PC-3 (cell line): ENCODE results near the gene LEF1. TPM values are rescaled to one million over a fixed set of nuclear protein-coding genes. Genes with fewer than 3 reads are reported as not detected.

ENCODE experiments used
- ATAC-seq: fragments of 200-7000 bp; cut with Tn5 transposase; 2 replicates; pipeline ENCODE4 v1.9.1; 2020; ENCODE audit warnings: mild to moderate bottlenecking, moderate library complexity
- BruUV-seq: library from RNA; stranded (reverse); fragments of 400-500 nt; replicated peaks from 2 replicates; lab custom pipeline; 2021; lab: Mats Ljungman, UMichigan
- CTCF ChIA-PET: fragments of 300-600 bp; sonication (Branson Sonifier 250); formaldehyde crosslinking; loops from one replicate; lab custom pipeline; 2022; ENCODE audit warnings: antibody characterized with exemption; lab: Charles Lee
- POLR2A ChIA-PET: fragments of 300-600 bp; sonication (Branson Sonifier 250); formaldehyde crosslinking; loops from one replicate; lab custom pipeline; 2022; ENCODE audit warnings: antibody characterized with exemption; ENCODE audit not compliant: unreplicated experiment; lab: Charles Lee
- DNase-seq: peaks from one replicate; pipeline ENCODE4 v3.0.0-alpha.2; 2015
- H2AFZ ChIP-seq: fragments of 300-600 bp; sonication (generic); 2 replicates; pipeline ENCODE4 v1.6.0; 2016; ENCODE audit warnings: antibody characterized with exemption, low read length
- H3F3A ChIP-seq: fragments of 300-600 bp; sonication (generic); one replicate; pipeline ENCODE4 v1.6.0; 2017; ENCODE audit warnings: antibody characterized with exemption, low read length, control low read depth, mild to moderate bottlenecking; ENCODE audit not compliant: unreplicated experiment
- H3K27ac ChIP-seq: fragments of 300-600 bp; sonication (generic); 2 replicates; pipeline ENCODE4 v1.5.1; 2016; ENCODE audit warnings: mild to moderate bottlenecking, low read length
- H3K27me3 ChIP-seq: fragments of 300-600 bp; sonication (generic); 2 replicates; pipeline ENCODE4 v1.6.1; 2016; ENCODE audit warnings: low read length, mixed read lengths
- H3K36me3 ChIP-seq: fragments of 300-600 bp; sonication (generic); 2 replicates; pipeline ENCODE4 v1.6.1; 2016; ENCODE audit warnings: low read depth, mixed run types, low read length, mixed read lengths
- H3K4me1 ChIP-seq: fragments of 300-600 bp; sonication (generic); 2 replicates; pipeline ENCODE4 v1.5.1; 2016; ENCODE audit warnings: low read length; ENCODE audit not compliant: insufficient read depth
- H3K4me2 ChIP-seq: fragments of 300-600 bp; sonication (generic); 2 replicates; pipeline ENCODE4 v1.6.0; 2016; ENCODE audit warnings: low read length
- H3K4me3 ChIP-seq: fragments of 300-600 bp; sonication (generic); 2 replicates; pipeline ENCODE4 v1.5.1; 2016; ENCODE audit warnings: mild to moderate bottlenecking, low read length, mixed read lengths
- H3K79me2 ChIP-seq: fragments of 300-600 bp; sonication (generic); 2 replicates; pipeline ENCODE4 v1.6.1; 2017; ENCODE audit warnings: low read length, mixed read lengths
- H3K9ac ChIP-seq: fragments of 300-600 bp; sonication (generic); 2 replicates; pipeline ENCODE4 v1.6.0; 2016; ENCODE audit warnings: mild to moderate bottlenecking, low read length
- H3K9me2 ChIP-seq: fragments of 300-600 bp; sonication (generic); replicated peaks from 2 replicates; pipeline ENCODE4 v1.6.1; 2016; ENCODE audit warnings: mixed run types, low read length, mixed read lengths
- H3K9me3 ChIP-seq: fragments of 300-600 bp; sonication (generic); 2 replicates; pipeline ENCODE4 v1.6.1; 2016; ENCODE audit warnings: low read length, mixed read lengths
- H4K20me1 ChIP-seq: fragments of 300-600 bp; sonication (generic); 2 replicates; pipeline ENCODE4 v1.6.1; 2016; ENCODE audit warnings: low read length, mixed read lengths
- CTCF ChIP-seq: fragments of 300-600 bp; sonication (generic); conservative IDR thresholded peaks from 2 replicates; pipeline ENCODE4 v1.5.1; 2017; ENCODE audit warnings: antibody characterized with exemption, low read depth, mild to moderate bottlenecking, low read length
- EZH2 ChIP-seq: fragments of 300-600 bp; sonication (generic); IDR thresholded peaks from one replicate; pipeline ENCODE4 v1.6.1; 2017; ENCODE audit warnings: antibody characterized with exemption, mild to moderate bottlenecking, low read length; ENCODE audit not compliant: unreplicated experiment
- EZH2phosphoT487 ChIP-seq: fragments of 300-600 bp; sonication (generic); IDR thresholded peaks from 2 replicates; pipeline ENCODE4 v1.6.1; 2018; ENCODE audit warnings: mild to moderate bottlenecking, antibody characterized with exemption, low read length, borderline replicate concordance
- intact Hi-C: fragments of 100-400 bp; cut with micrococcal nuclease; formaldehyde crosslinking; loops from 2 replicates; pipeline ENCODE4 v1.9.0; 2023
- total RNA-seq: library from RNA; depleted of rRNA; stranded (reverse); fragments of >200 nt; gene quantifications from 2 replicates; pipeline ENCODE4 v1.2.3, GENCODE V29; 2014

Gene LEF1
- total RNA-seq, 1 experiment from 2014 or later, result 2.4 TPM

GRCh38 chr4:108058685-108059440 is 109.9 kb downstream of the LEF1 start:
- TF ChIP-seq EZH2phosphoT487 (no peak), EZH2 (no peak), CTCF (no peak)
- ATAC-seq, result peak; percentile 93
- Histone ChIP-seq H3K9ac (peak overlapping the region; percentile 32; the same call in 1 of the 2 replicates), H3F3A (no peaks in the 10 kb centered on the region), H3K4me2 (peak overlapping the region; percentile 45), H3K9me2 (no peaks in the 10 kb centered on the region), H3K27ac (peak overlapping the region; percentile 75), H3K4me3 (no peak overlapping the region), H3K36me3 (no peaks in the 10 kb centered on the region), H3K4me1 (peaks cover 16% of the 10 kb centered on the region), H3K27me3 (no peaks in the 10 kb centered on the region), H3K9me3 (no peaks in the 10 kb centered on the region), H2AFZ (no peak overlapping the region), H3K79me2 (no peaks in the 10 kb centered on the region), H4K20me1 (no peaks in the 10 kb centered on the region)
- DNase-seq, result peak; percentile 85
- intact Hi-C loops, result loop anchor here (2.0 kb wide), 1 partner anchor 60 kb away; no protein-coding TSS in a partner anchor
- BruUV-seq, result no TSS peak
- ChIA-PET CTCF (interaction anchor here (0.7 to 1.0 kb wide), 3 partner anchors 13 to 40 kb away, joined by 3 to 6 read pairs (median 5); no protein-coding TSS in a partner anchor), POLR2A (no interaction called here)

- intact Hi-C loops, result no loop called here
- DNase-seq, result no peak
- no peak overlapping the region for H3K4me3 ChIP-seq
- ATAC-seq, result no peak
- H2AFZ ChIP-seq, result no peak overlapping the region
- BruUV-seq, result no TSS peak
- no peaks in the 10 kb centered on the region for H3K9me2 ChIP-seq
- peaks cover 16% of the 10 kb centered on the region for H3K4me1 ChIP-seq
- H3K27ac ChIP-seq, result no peak overlapping the region
- no peak for TF ChIP-seq EZH2
- no peaks in the 10 kb centered on the region for H3K9me3 ChIP-seq
- ChIA-PET CTCF (no interaction called here), POLR2A (no interaction called here)
- H3K27me3 ChIP-seq, result no peaks in the 10 kb centered on the region
- no peaks in the 10 kb centered on the region for H4K20me1 ChIP-seq
- H3K4me2 ChIP-seq, result no peak overlapping the region
- H3K79me2 ChIP-seq, result no peaks in the 10 kb centered on the region
- H3K36me3 ChIP-seq, result no peaks in the 10 kb centered on the region
- H3F3A ChIP-seq, result no peaks in the 10 kb centered on the region
- no peak overlapping the region for H3K9ac ChIP-seq
Observed at GRCh38 chr4:108056418-108056817, 112.3 kb downstream of the LEF1 start.

- H3K27me3 ChIP-seq, result no peaks in the 10 kb centered on the region
- no peaks in the 10 kb centered on the region for H3K36me3 ChIP-seq
- POLR2A ChIA-PET, result no interaction called here
- H3K4me3 ChIP-seq, result no peak overlapping the region
- H3K9ac ChIP-seq, result no peak overlapping the region
- intact Hi-C loops, result no loop called here
- no peaks in the 10 kb centered on the region for H3K79me2 ChIP-seq
- peaks cover 16% of the 10 kb centered on the region for H3K4me1 ChIP-seq
- no peaks in the 10 kb centered on the region for H4K20me1 ChIP-seq
- H3K9me2 ChIP-seq, result no peaks in the 10 kb centered on the region
- CTCF ChIA-PET, result no interaction called here
- TF ChIP-seq CTCF (no peak), EZH2 (no peak), EZH2phosphoT487 (no peak)
- H3K9me3 ChIP-seq, result no peaks in the 10 kb centered on the region
- no peak overlapping the region for H2AFZ ChIP-seq
- no peak overlapping the region for H3K27ac ChIP-seq
- ATAC-seq (no peak), DNase-seq (no peak)
- no peaks in the 10 kb centered on the region for H3F3A ChIP-seq
- H3K4me2 ChIP-seq, result no peak overlapping the region
- BruUV-seq, result no TSS peak
Observed at GRCh38 chr4:108055787-108056186, 112.9 kb downstream of the LEF1 start.
